K562 (cell line): ENCODE data around the gene DEDD. TPM values are rescaled to one million over a fixed set of nuclear protein-coding genes. Genes with fewer than 3 reads are reported as not detected.

Source experiments
- ATAC-seq: fragments of 200-7000 bp; cut with Tn5 transposase; 3 replicates; pipeline ENCODE4 v1.9.1; 2020; ENCODE audit warnings: moderate library complexity
- BruUV-seq: library from RNA; stranded (reverse); fragments of 400-500 nt; replicated peaks from 2 replicates; lab custom pipeline; 2021; lab: Mats Ljungman, UMichigan
- CTCF ChIA-PET: fragments of 300-600 bp; formaldehyde crosslinking; extraction: SDS; loops from one replicate; lab custom pipeline; 2021; ENCODE audit warnings: low intra/inter-chr PET ratio; lab: Yijun Ruan, JAX
- POLR2A ChIA-PET: fragments of 300-600, 350-650 bp; sonication (Branson Sonifier 250); formaldehyde crosslinking; extraction: SDS; loops from one replicate; lab custom pipeline; 2021; ENCODE audit warnings: antibody characterized with exemption, inconsistent platforms; lab: Yijun Ruan, JAX
- DNase-seq, 4 experiments: peaks; one replicate each; pipeline versions ENCODE4 v3.0.0 to v3.0.0-alpha.2; 2011 to 2018; ENCODE audit warnings: low spot score in 3 of 4, mixed read lengths in 3 of 4; ENCODE audit errors: extremely low read depth in 1 of 4
- FAIRE-seq: peaks from 2 replicates; lab custom pipeline; 2011; peaks lifted over from hg19 to GRCh38; lab: Jason Lieb, UNC
- H2AFZ ChIP-seq: 2 replicates; pipeline ENCODE4 v1.6.0; 2011; ENCODE audit warnings: low read depth, low read length, control low read depth, inconsistent platforms
- H3K27ac ChIP-seq: fragments of 200-600 bp; 3 replicates; pipeline ENCODE4 v1.8.0; 2011; ENCODE audit warnings: low read depth, mild to moderate bottlenecking, control low read depth, inconsistent platforms, low read length, moderate library complexity, mixed read lengths; ENCODE audit errors: extremely low read depth
- H3K27me3 ChIP-seq, 2 experiments: fragments of 300-600 bp in 1 of 2; 2 replicates in 1 of 2; 3 replicates in 1 of 2; pipeline versions ENCODE4 v1.6.0 to v1.8.0; 2011; ENCODE audit warnings: inconsistent platforms in 2 of 2, low read length in 2 of 2, mild to moderate bottlenecking in 1 of 2, mixed read lengths in 1 of 2, moderate library complexity in 1 of 2; ENCODE audit not compliant: control insufficient read depth in 2 of 2, insufficient read depth in 2 of 2
- H3K36me3 ChIP-seq: fragments of 300-600 bp; 3 replicates; pipeline ENCODE4 v1.8.0; 2011; ENCODE audit warnings: mild to moderate bottlenecking, low read length, inconsistent platforms; ENCODE audit not compliant: control insufficient read depth, insufficient read depth
- H3K4me1 ChIP-seq, 2 experiments: fragments of 200-600 bp in 1 of 2; replicated peaks in 1 of 2; 2 replicates in 1 of 2; 3 replicates in 1 of 2; pipeline versions ENCODE4 v1.5.1 to v1.8.0; 2011; ENCODE audit warnings: inconsistent platforms in 2 of 2, low read length in 2 of 2, mild to moderate bottlenecking in 1 of 2, mixed read lengths in 1 of 2, moderate library complexity in 1 of 2; ENCODE audit not compliant: control insufficient read depth in 2 of 2, insufficient read depth in 2 of 2
- H3K4me2 ChIP-seq: 2 replicates; pipeline ENCODE4 v1.6.1; 2011; ENCODE audit warnings: low read length, control low read depth, inconsistent platforms, mixed read lengths; ENCODE audit not compliant: insufficient read depth
- H3K4me3 ChIP-seq: fragments of 200-600 bp; sonication (generic), shearing (Covaris generic); 2 replicates; pipeline ENCODE4 v1.5.1; 2016; ENCODE audit warnings: control low read depth, inconsistent platforms
- H3K79me2 ChIP-seq: fragments of 200-600 bp; 3 replicates; pipeline ENCODE4 v1.8.0; 2011; ENCODE audit warnings: low read length, inconsistent platforms; ENCODE audit not compliant: control insufficient read depth, insufficient read depth
- H3K9ac ChIP-seq, 2 experiments: 2 replicates each; pipeline versions ENCODE4 v1.6.0 to v1.6.1; 2011; ENCODE audit warnings: low read depth in 2 of 2, low read length in 2 of 2, control low read depth in 1 of 2, inconsistent platforms in 1 of 2, mild to moderate bottlenecking in 1 of 2, mixed read lengths in 1 of 2; ENCODE audit not compliant: insufficient read depth in 1 of 2
- H3K9me1 ChIP-seq: one replicate; pipeline ENCODE4 v1.6.0; 2011; ENCODE audit warnings: inconsistent platforms, mild to moderate bottlenecking, low read length, moderate library complexity; ENCODE audit not compliant: control insufficient read depth, insufficient read depth
- H3K9me3 ChIP-seq: replicated peaks from 2 replicates; pipeline ENCODE4 v1.5.1; 2011; ENCODE audit warnings: low read depth, low read length, inconsistent platforms; ENCODE audit not compliant: control insufficient read depth, insufficient read depth
- H4K20me1 ChIP-seq: replicated peaks from 2 replicates; pipeline ENCODE4 v1.6.1; 2011; ENCODE audit warnings: low read length, inconsistent platforms, mixed read lengths; ENCODE audit not compliant: control insufficient read depth, insufficient read depth
- PRPF4 ChIP-seq: fragments of 200-400 bp; formaldehyde crosslinking; IDR thresholded peaks from one replicate; pipeline ENCODE4 v1.6.1; 2017; ENCODE audit warnings: low read length, low read depth, mild to moderate bottlenecking; ENCODE audit not compliant: insufficient read depth, poor library complexity, severe bottlenecking
- ZNF668 ChIP-seq: fragments of 250-450 bp; sonication (Bioruptor Pico); IDR thresholded peaks from 2 replicates; pipeline ENCODE4 v1.8.0; 2022; ENCODE audit warnings: mild to moderate bottlenecking, inconsistent platforms
- ZNF79 ChIP-seq: fragments of 250-450 bp; sonication (Bioruptor Pico); IDR thresholded peaks from 2 replicates; pipeline ENCODE4 v1.4.0; 2020; ENCODE audit warnings: low read depth, mild to moderate bottlenecking, moderate library complexity
- WGBS: fragments of 100-300 bp; shearing (Covaris generic); methylation state at CpG from one replicate; pipeline ENCODE4 v1.1.6; 2016; ENCODE audit warnings: low coverage, mixed read lengths; ENCODE audit not compliant: insufficient coverage; ENCODE audit errors: missing lambda C conversion rate; 5-methylcytosine and 5-hydroxymethylcytosine counted together
- in situ Hi-C: fragments of 300-500 bp; cut with MboI; formaldehyde crosslinking; loops from 4 replicates; pipeline ENCODE4 v1.15.0; 2018; ENCODE audit warnings: inconsistent platforms, mixed read lengths
- intact Hi-C: fragments of 100-400 bp; cut with micrococcal nuclease; formaldehyde crosslinking; loops from 2 replicates; pipeline ENCODE4 v1.14.2; 2022
- polyA plus RNA-seq, 8 experiments: library from polyadenylated mRNA; depleted of rRNA in 4 of 8; stranded (reverse) in 5 of 8; unstranded in 3 of 8; fragments of >200 nt; fragmentation: Nextera tagmentation in 2 of 8; fragmentation: Illumina TruSeq in 1 of 8; extraction: Ambion mirVana in 2 of 8; extraction: Trizol in 1 of 8; gene quantifications; 2 replicates each; pipeline versions ENCODE4 v1.2.1 to v1.2.3, GENCODE V29; 2011 to 2014; ENCODE audit warnings: inconsistent platforms in 1 of 8, missing spikeins in 1 of 8
- total RNA-seq, 7 experiments: library from RNA; depleted of rRNA in 6 of 7; stranded (reverse); fragments of >200 nt in 6 of 7; fragmentation: Illumina TruSeq in 2 of 7; extraction: Trizol in 2 of 7; gene quantifications; 2 replicates each; pipeline versions ENCODE4 v1.2.1 to v1.2.3, GENCODE V29; 2011 to 2021; ENCODE audit warnings: low replicate concordance in 1 of 7

Gene DEDD
- total and polyA plus RNA-seq, 9 of the 15 experiments (the other 6 are each of a cell fraction or from before 2014, with no cell fraction given): 11.6 to 41.0 (median 16.8) TPM

- no peak overlapping the region for H2AFZ ChIP-seq
- H3K79me2 ChIP-seq: no peaks in the 10 kb centered on the region
- ChIA-PET POLR2A (no interaction called here), CTCF (no interaction called here)
- no peak for ATAC-seq
- BruUV-seq: no TSS peak
- 0 out of 2 replicates have a peak, but pooled peaks cover 3% of the 10 kb centered on the region for H3K9me3 ChIP-seq
- no peaks in the 10 kb centered on the region for H4K20me1 ChIP-seq
- no peaks in the 10 kb centered on the region for H3K9me1 ChIP-seq
- intact Hi-C loops: no loop called here
- H3K36me3 ChIP-seq: no peaks in the 10 kb centered on the region
- H3K4me1 ChIP-seq: peaks cover 0 to 5% of the 10 kb centered on the region in 2 experiments; a peak in 2 of 5 replicates
- DNase-seq: no peak
- no peak overlapping the region for H3K27ac ChIP-seq
- in situ Hi-C loops: loop anchor here (10.0 to 25.0 kb wide), 2 partner anchors 96 to 253 kb away; no protein-coding TSS in a partner anchor
- no peak overlapping the region for H3K9ac ChIP-seq
- no peak overlapping the region for H3K4me3 ChIP-seq
- no peaks in the 10 kb centered on the region for H3K27me3 ChIP-seq
- WGBS: 10% methylated on average over 3 of the region's 3 CpGs
- no peak for FAIRE-seq
- H3K4me2 ChIP-seq: no peak overlapping the region
- TF ChIP-seq PRPF4: no peak
- TF ChIP-seq, all 486 proteins: peak for 0
Observed at GRCh38 chr1:161090617-161091016, 41.9 kb downstream of the DEDD start.

GRCh38 chr1:161089938-161090337, 42.5 kb downstream of the DEDD start:
- BruUV-seq: no TSS peak
- peaks cover 0 to 5% of the 10 kb centered on the region in 2 experiments; a peak in 2 of 5 replicates for H3K4me1 ChIP-seq
- no peak overlapping the region for H3K4me2 ChIP-seq
- ATAC-seq (no peak), DNase-seq (no peak), FAIRE-seq (no peak)
- no peaks in the 10 kb centered on the region for H4K20me1 ChIP-seq
- in situ Hi-C loops: loop anchor here (10.0 to 25.0 kb wide), 2 partner anchors 95 to 253 kb away; no protein-coding TSS in a partner anchor
- no peak overlapping the region for H2AFZ ChIP-seq
- H3K4me3 ChIP-seq: no peak overlapping the region
- H3K27me3 ChIP-seq: no peaks in the 10 kb centered on the region
- no peak overlapping the region for H3K27ac ChIP-seq
- 65% methylated on average over 4 of the region's 5 CpGs for WGBS
- POLR2A ChIA-PET: no interaction called here
- 0 out of 2 replicates have a peak, but pooled peaks cover 3% of the 10 kb centered on the region for H3K9me3 ChIP-seq
- H3K36me3 ChIP-seq: no peaks in the 10 kb centered on the region
- intact Hi-C loops: no loop called here
- CTCF ChIA-PET: no interaction called here
- TF ChIP-seq ZNF668 (CRISPR knock-in tag) (no peak), ZNF79 (CRISPR knock-in tag) (no peak)
- H3K9ac ChIP-seq: no peak overlapping the region
- no peaks in the 10 kb centered on the region for H3K9me1 ChIP-seq
- H3K79me2 ChIP-seq: no peaks in the 10 kb centered on the region
